CD4-positive, alpha-beta T cell treated with Interleukin-6 at 100 ng/mL for 8 hours (primary cell): ENCODE results near the gene WDR5.

Experiments used
- DNase-seq: peaks from one replicate; pipeline ENCODE4 v3.0.0-alpha.2; 2020; ENCODE audit warnings: mixed read lengths, low spot score

The WDR5 gene

GRCh38 chr9:134174526-134175290 is 38.8 kb downstream of the WDR5 start:
- DNase-seq, result no peak

DNA sequence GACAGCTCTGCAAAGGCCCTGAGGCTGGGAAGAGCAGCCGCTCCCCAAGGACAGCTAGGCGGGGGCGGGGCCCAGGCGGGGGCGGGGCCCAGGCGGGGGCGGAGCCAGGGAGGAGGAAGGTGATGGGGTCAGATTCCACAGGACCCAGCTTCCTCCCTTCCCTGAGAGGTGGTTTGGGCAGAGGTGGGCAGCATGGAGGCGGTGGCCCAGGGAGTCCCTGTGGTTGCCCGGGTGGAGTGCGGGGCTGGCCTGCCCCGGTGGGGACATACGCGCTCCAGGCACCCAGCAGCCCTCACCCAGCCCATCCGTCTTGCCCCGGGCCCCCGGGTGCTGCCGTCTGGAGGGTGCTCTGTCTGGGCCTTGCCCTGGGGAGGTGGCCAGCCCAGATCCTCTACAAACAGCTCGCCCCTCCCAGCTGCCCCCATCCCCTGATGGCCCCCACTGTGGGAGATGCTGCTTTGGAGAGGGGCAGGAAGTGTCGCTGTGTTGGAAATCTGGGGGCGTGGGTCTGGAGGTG is 39.5 kb downstream of the WDR5 start:
- DNase-seq, result no peak

DNA sequence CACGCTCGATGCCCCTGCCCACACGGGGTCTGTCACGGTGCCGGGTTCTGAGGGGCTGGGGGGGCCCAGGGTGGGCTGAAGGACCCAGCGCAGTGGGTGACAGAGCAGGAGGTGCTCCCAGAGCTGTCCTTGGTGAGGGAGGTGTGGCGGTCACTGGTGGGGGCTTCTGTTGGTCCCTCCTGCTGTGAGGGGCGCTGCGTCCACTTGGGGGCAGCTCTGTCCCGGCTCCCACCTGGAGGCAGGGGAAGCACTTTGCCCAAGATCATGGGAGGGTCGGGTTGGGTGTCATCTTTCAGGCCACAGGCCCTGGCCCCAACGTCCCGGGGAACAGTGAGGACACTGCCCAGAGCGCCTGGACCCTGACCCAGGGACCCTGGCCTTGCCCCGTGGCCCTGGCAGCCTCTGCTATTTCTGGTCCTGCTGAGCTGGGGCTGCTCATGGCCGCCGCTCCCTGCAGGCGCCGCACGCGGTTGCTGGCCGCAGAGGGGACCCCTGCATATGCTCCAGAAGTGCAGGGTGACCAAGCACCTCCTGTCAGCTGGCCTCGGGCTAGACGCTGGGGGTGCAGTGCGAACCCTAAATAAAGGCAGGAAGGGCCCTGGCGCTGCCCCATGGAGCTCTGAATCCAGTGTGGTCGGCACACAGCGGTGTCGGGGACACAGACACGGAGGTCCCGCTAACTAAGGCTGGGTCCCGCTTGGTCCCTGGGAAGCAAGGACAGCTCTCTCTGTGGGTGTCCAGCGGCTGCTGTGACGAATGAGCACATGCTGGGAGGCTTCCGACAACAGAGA is 40.1 kb downstream of the WDR5 start:
- no peak for DNase-seq

GRCh38 chr9:134176599-134176968 is 40.7 kb downstream of the WDR5 start:
- no peak for DNase-seq

DNA sequence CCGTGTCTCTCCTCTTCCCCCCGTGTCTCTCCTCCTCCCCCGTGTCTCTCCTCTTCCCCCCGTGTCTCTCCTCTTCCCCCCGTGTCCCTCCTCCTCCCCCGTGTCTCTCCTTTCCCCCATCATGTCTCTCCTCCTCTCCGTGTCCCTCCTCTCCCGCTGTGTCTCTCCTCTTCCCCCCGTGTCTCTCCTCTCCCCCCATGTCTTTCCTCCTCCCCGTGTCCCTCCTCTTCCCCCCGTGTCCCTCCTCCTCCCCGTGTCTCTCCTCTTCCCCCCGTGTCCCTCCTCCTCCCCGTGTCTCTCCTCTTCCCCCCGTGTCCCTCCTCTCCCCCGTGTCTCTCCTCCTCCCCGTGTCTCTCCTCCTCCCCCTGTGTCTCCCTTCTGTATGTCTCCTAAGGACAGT is 41.3 kb downstream of the WDR5 start:
- no peak for DNase-seq

DNA sequence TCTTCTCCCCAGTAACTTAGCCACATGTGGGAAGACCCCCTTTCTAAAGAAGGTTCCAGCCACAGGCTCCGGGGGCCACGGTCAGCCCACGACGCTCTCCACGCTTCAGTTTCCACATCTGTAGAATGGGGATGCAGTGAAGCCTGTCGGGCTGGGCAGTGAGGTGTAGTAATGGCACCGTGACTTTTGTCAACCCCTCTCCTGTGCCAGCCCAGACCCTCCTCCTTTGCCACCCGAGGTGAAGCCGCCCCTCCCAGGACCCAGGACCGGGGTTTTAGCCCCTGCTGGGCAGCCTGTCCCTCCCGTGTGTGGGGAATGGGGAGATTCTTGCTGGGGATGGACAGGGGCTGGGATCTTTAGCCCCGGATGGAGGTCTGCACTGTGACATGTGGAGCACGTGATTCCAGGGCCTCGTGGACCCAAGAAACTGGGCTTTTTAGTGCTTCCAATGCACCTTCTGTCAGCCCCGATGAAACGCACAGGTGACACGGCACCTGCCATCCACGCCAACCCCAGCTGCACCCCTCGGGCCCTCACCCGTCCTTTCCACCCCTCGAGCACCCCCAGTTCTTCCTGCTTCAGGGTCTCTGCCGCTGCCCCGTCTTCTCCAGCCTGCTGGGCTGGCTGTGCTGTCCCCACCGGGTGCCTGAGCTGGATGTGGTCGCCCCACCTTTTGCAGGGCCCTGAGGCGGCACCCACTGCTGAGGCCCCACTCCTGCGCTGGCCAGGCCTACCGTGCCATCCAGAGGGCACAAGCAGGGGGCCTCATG is 41.9 kb downstream of the WDR5 start:
- no peak for DNase-seq

DNA sequence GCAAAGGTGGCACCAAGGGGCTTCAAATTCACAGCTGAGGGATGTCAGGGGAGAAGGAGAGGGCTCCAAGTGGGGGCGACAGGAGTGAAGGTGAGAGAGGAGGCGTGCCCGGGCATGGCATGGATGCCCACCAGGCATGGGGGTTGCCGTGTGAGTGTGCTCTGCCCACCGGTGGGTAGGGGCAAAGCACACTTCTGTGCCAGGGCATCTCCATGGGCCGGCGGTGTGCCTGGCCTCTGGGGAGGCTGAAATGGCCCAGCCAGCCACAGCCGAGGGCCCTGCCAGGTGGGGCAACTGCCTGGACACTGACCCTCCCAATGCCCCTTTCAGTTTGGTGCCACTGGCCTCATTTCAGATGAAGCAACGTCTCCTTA is 42.5 kb downstream of the WDR5 start:
- no peak for DNase-seq

DNA sequence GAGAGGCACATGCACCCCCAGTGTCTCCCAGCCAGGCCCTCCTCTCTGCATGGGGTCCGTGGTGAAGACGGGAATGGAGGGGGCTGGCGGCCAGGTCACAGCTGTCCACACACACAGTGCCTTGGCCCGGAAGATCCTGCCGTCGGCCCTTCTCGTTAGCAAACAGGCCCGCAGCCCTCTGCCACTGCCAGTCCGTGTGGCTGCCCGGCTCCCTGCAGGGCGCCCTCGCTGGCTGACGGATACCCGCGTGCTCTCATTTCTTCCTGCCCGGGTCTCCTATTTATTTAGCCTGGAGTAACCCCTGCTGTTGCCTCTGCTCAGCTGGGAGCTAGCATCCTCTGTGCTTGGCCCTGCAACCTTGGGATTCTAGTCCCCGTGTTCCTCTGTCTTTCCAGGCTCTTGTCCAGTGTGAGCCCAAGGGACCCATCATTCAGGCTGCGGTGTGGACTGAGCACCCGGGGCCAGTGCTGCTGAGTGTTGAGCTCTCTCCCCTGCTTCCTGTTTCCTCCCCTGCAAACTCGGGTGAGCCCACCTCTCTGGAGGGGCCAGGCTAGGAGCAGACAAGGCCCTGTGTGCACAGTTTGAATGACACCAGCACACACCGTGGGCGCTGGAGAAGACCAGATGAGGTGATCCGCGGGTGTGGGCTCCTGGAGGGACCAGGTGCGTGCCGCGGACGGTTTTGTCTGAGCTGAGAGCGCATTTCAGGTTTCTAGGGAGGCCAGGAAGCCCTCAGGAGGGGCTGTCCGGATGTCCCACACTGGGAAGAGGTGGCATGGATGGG is 43.1 kb downstream of the WDR5 start:
- no peak for DNase-seq

GRCh38 chr9:134179595-134179917 is 43.7 kb downstream of the WDR5 start:
- DNase-seq, result no peak

GRCh38 chr9:134179918-134180785 is 44.3 kb downstream of the WDR5 start:
- no peak for DNase-seq

GRCh38 chr9:134180786-134181647 is 45.1 kb downstream of the WDR5 start:
- no peak for DNase-seq

DNA sequence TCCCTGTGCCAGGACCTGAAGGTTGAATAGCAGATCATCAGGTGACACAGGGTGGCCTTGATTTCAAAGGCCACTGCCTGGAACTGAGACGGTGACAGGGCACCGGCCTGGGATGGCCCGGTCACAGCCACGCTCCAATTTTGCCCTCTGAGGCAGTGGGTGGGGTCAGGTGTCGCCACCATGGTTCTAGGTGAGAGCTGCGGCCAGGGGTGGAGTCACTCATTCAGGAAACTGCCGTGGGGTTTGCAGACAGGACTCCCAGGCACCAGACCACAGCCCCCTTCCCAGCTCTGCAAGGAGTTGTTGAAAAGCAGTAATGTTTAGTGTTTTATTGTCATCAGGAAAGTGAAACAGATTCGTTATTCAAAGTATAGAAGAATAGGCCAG is 45.8 kb downstream of the WDR5 start:
- no peak for DNase-seq

GRCh38 chr9:134182554-134183085 is 46.7 kb downstream of the WDR5 start:
- DNase-seq, result no peak

DNA sequence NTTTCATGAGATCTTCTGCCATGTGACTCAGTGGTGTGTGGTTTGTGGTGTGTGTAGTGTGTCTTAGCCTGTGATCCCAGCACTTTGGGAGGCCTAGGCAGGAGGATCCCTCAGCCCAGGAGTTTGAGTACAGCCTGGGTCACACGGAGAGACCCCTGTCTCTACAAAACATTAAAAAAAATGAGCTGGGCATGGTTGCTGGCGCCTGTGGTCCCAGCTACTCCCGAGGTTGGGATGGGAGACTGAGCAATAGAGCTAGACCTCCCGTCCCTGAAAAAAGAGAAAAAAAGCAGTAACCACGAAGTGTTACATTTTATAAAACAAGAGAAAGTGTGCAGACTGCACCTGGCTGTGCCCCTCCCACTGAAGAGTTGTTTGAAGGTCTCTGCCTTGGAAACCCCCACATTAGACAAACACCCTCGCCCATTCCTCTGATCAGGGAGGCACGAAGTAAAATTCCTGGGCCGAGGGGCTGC is 49.7 kb downstream of the WDR5 start:
- no peak for DNase-seq

DNA sequence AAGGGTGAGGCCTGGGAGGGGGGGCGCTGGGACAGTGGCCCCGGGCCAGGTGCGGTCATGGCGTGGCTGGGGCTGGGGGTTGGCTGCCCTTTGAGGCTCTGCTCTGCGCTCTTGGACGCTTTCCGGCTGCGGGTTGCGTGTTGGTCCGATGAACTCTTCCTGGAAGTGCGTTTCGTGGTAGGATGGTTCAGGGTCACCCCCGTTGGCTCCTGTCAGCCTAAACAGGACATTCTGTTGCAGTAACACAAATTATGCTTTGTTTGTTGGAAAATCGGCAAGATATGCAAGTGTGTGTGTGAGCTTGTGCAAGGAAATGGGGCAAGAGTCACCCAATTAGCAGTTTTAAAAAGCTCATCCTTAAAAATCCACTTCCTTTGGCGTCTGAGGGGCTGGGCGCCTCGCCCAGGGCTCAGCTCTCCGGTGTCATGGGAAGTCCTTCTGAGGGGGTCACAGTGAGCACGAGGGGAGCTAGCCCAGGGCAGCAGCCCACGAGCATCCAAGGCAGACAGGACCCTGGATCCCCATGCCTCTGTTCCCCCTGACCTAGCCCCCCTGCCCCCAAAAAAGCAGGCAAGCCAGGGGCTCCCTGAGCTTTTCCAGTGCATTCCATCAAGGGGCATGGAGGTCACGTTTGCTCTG is 50.7 kb downstream of the WDR5 start:
- DNase-seq, result no peak

DNA sequence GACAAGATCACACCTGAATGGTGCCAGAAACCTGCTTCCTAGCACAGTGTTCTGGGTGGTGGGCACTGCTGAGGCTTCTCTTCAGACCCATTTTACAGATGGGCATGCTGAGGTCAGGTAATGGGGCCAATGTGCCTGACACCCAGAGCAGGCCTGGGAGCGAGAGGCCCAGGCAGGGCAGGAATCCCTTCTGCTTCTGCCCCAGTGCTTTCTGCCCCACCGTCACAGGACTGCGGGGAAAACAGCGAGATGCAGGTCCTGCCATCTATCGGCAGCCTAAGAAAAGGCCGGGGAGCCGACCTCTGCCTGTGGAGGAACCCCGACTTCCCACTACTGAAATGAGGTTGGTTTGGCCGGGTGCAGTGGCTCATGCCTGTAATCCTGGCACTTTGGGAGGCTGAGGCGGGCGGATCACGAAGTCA is 51.2 kb downstream of the WDR5 start:
- DNase-seq, result no peak

DNA sequence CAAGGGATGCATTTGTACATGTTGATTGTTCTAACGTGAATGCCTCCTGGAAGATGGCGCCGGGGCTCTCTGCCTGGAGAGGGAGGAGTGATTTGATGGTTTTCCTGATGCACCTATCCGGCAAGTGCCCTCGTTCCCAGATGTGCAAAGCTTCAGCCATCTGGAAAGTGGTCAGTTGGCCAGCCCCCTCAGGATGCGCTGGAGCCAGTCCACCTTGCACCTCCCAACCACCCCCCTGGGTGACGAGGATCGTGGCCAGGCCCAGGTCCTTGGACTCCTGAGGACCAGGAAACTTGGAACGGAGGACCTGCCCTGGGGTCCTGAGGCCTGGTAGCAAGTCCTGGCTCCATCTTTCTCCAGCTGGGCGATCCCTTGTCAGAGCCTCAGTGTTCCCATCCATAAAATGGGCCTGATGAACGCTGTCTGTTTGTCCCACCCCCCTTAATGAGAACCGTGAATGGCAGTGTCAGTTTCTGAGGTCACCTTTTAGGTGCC is 52.1 kb downstream of the WDR5 start:
- DNase-seq, result no peak

DNA sequence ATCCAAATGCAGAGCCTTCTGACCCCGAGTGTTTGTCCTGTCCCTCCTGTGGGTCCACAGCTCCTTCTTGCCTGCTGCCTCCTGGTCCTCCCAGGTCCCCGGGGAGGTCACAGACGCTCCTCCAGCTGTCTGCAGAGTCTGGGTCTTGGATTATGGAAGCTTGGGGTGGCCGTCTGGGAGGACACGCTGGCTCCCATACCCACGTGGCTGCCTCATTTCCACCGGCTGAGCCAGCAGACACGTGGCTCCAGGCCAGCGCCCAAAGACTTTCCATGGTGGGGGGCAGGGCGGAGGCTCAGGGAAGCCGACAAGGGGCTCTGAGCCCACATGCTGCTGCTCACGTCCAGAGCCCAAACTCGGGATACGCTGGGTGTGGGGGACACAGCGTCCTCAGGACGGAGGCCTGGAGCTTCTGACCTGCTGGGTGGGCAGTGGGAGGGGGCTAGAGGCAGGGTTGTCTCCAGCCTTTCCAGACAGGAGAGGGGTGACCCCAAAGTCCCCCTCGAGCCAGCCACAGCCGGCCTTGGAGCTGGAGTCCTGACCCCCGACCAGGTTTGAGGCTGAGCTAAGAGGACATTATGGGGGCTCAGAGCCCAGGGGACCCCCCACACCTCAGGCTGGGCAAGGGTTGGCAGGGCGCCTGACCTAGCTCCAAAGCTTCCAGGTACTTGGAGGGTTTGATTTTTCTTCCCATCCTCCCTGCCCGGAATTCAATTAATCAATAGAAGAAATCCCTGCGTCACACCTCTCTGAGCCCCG is 52.7 kb downstream of the WDR5 start:
- DNase-seq, result no peak
